ENCODE measurements around the gene SLC25A47.

DNA sequence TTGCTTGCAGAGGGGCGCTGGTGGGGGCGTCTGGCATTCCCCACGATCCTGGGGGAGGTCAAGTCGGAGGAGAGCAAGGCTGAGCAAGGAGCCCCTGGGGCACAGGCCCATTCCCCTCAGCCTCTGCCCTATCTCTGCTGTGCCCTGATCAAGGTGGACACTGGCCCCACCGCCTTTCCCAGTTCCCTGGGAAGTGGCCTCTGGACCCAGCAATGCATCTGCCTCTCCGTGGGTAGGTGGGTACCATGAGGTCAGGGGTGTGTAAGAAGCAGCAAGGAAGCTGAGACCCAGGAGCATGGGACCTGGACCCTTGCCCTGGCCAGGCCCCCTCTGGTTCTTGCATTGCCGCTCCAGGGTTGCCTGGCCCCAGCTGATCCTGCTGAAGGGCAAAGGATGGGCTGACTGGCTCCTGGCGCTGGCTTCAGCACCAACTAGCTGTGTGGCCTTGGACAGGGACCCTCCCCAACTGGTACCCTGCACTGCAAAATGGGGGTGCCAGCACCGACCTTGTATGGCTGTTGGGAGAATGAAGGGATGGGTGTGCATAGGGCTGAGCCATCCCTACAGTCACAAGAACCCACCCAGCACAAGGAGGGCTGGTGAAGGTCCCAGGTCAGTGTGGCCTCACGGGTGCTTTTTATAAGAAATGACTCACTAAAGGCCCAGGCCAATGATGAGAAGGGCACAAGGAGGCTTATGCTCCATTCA, 36.5 kb upstream of the SLC25A47 start:
- TF ChIP-seq POLR2A (IDR thresholded peaks at IDR 0.05) = no peak
- TF ChIP-seq, protein P1, sequence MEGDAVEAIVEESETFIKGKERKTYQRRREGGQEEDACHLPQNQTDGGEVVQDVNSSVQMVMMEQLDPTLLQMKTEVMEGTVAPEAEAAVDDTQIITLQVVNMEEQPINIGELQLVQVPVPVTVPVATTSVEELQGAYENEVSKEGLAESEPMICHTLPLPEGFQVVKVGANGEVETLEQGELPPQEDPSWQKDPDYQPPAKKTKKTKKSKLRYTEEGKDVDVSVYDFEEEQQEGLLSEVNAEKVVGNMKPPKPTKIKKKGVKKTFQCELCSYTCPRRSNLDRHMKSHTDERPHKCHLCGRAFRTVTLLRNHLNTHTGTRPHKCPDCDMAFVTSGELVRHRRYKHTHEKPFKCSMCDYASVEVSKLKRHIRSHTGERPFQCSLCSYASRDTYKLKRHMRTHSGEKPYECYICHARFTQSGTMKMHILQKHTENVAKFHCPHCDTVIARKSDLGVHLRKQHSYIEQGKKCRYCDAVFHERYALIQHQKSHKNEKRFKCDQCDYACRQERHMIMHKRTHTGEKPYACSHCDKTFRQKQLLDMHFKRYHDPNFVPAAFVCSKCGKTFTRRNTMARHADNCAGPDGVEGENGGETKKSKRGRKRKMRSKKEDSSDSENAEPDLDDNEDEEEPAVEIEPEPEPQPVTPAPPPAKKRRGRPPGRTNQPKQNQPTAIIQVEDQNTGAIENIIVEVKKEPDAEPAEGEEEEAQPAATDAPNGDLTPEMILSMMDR (IDR thresholded peaks at IDR 0.05) = no peak

Data from sigmoid colon (tissue), 3 donors.